Measurements from ENCODE around the gene ZMIZ1.

DNA sequence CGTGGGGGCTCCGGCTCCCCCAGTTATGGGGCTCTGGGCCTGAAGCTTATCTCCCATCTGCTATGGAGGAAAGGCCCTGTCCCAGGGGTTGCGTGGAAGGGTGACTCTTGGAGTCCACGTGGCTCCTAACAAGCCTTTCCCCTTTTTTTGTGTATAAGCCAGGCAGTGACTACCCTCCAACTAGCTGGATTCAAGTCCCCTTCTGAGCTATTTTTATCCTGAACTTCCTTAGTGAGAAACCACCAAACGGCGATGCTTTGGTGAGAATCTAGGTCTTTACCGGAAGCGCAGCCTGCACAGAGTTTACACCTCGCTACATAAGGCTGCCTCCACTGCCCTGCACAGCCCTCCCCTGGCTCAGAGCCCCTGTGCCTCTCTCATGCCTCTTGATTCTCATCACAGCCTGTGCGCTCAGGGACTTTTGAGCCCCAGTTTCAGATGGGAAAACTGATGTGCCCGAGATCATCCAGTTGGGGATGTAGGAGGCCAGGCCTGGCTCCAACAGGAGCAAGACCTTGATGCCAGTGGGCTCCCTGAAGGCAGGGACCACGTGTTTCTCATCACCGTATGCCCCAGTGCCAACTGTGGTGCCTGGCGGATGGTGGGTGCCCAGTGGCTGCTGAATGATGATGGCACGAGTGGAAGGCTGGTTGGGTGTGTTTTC lies 176.2 kb downstream of the ZMIZ1 start:
- TF ChIP-seq, protein P1, sequence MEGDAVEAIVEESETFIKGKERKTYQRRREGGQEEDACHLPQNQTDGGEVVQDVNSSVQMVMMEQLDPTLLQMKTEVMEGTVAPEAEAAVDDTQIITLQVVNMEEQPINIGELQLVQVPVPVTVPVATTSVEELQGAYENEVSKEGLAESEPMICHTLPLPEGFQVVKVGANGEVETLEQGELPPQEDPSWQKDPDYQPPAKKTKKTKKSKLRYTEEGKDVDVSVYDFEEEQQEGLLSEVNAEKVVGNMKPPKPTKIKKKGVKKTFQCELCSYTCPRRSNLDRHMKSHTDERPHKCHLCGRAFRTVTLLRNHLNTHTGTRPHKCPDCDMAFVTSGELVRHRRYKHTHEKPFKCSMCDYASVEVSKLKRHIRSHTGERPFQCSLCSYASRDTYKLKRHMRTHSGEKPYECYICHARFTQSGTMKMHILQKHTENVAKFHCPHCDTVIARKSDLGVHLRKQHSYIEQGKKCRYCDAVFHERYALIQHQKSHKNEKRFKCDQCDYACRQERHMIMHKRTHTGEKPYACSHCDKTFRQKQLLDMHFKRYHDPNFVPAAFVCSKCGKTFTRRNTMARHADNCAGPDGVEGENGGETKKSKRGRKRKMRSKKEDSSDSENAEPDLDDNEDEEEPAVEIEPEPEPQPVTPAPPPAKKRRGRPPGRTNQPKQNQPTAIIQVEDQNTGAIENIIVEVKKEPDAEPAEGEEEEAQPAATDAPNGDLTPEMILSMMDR (IDR thresholded peaks at IDR 0.05) = no peak
- no peak for TF ChIP-seq ZFX (IDR thresholded peaks at IDR 0.05; ENCODE audit: borderline replicate concordance)
